ENCODE measurements around the gene SNRPB2.

The SNRPB2 gene

DNA sequence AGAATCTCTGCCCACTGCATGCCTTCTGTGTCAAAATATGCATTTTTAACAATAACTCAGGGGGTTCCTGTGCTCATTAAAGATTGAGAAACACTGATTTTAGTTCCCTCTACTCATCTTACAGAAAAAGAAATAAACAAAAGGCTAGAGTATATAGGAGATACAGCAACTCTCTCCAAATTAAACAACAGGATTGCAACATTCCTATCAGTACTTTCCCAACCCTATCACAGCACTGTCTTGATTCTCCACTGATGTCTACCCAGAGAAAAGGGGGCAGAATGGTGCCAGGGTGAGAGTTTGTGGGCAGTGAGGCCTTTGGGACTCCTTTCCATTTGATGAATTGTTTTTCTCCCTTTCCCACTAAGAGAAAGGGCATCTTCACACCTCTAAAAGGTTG is 23.1 kb downstream of the SNRPB2 start:
- no peaks in the 10 kb centered on the region for H3K36me3 ChIP-seq
- H3K27me3 ChIP-seq = peaks cover 49% of the 10 kb centered on the region
- H3K27ac ChIP-seq = no peak overlapping the region
- no peaks in the 10 kb centered on the region for H3K9me3 ChIP-seq
- H3K4me1 ChIP-seq (ENCODE audit: control insufficient read depth in 1 of 2, insufficient read depth in 1 of 2, low read depth in 1 of 2, low read length in 1 of 2) = no peaks in the 10 kb centered on the region
- TF ChIP-seq, protein P1, sequence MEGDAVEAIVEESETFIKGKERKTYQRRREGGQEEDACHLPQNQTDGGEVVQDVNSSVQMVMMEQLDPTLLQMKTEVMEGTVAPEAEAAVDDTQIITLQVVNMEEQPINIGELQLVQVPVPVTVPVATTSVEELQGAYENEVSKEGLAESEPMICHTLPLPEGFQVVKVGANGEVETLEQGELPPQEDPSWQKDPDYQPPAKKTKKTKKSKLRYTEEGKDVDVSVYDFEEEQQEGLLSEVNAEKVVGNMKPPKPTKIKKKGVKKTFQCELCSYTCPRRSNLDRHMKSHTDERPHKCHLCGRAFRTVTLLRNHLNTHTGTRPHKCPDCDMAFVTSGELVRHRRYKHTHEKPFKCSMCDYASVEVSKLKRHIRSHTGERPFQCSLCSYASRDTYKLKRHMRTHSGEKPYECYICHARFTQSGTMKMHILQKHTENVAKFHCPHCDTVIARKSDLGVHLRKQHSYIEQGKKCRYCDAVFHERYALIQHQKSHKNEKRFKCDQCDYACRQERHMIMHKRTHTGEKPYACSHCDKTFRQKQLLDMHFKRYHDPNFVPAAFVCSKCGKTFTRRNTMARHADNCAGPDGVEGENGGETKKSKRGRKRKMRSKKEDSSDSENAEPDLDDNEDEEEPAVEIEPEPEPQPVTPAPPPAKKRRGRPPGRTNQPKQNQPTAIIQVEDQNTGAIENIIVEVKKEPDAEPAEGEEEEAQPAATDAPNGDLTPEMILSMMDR (IDR thresholded peaks at IDR 0.05) = no peak
- no peak overlapping the region for H3K4me3 ChIP-seq (ENCODE audit: low read depth in 1 of 2, low read length in 1 of 2)

DNA sequence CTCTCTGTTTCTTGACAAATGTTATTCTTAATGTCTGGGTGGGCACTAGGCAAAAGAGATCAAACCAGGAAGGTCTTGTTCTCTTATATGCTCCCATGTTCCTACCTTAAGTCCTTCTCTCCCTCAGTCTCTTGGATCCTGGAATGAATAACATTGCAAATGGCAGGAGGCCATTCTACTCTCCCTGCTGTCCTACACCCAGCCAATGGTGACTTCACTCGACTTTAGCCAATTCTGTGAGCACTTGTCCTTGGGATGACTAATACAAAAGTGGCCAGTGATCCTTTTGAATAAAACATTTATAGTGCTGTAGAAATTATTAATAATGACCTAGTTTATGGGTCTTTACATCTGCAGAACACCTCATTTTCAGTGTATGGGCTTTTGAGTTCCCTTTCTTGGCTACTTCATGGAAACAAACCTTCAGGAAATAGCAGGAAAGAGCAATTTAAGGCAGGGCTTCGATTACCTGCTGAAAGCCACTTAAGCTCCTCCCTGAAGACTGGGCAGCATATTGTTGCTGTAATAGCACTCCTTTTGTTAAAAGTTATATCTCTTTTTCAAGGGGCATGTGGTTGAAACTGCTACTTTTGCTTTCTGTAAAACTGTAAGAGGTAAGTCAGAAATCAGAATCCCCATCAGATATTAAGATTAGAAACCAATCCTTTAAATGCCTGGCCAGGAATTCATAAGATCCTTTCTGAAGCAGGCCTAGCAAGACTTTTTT is 28.8 kb downstream of the SNRPB2 start:
- Histone ChIP-seq H3K27me3 (peaks cover 6% of the 10 kb centered on the region), H3K36me3 (no peaks in the 10 kb centered on the region), H3K4me1 (ENCODE audit: control insufficient read depth in 1 of 2, insufficient read depth in 1 of 2, low read depth in 1 of 2, low read length in 1 of 2) (no peaks in the 10 kb centered on the region), H3K27ac (no peak overlapping the region), H3K9me3 (no peaks in the 10 kb centered on the region), H3K4me3 (ENCODE audit: low read depth in 1 of 2, low read length in 1 of 2) (no peak overlapping the region)
- TF ChIP-seq, protein P1 (IDR thresholded peaks at IDR 0.05) = no peak

GRCh38 chr20:16759181-16759563 is 29.3 kb downstream of the SNRPB2 start:
- TF ChIP-seq, protein P1 (IDR thresholded peaks at IDR 0.05) = no peak
- H3K27me3 ChIP-seq = peaks cover 6% of the 10 kb centered on the region
- no peaks in the 10 kb centered on the region for H3K36me3 ChIP-seq
- H3K4me3 ChIP-seq (ENCODE audit: low read depth in 1 of 2, low read length in 1 of 2) = no peak overlapping the region
- H3K27ac ChIP-seq = no peak overlapping the region
- H3K9me3 ChIP-seq = no peaks in the 10 kb centered on the region
- no peaks in the 10 kb centered on the region for H3K4me1 ChIP-seq (ENCODE audit: control insufficient read depth in 1 of 2, insufficient read depth in 1 of 2, low read depth in 1 of 2, low read length in 1 of 2)

DNA sequence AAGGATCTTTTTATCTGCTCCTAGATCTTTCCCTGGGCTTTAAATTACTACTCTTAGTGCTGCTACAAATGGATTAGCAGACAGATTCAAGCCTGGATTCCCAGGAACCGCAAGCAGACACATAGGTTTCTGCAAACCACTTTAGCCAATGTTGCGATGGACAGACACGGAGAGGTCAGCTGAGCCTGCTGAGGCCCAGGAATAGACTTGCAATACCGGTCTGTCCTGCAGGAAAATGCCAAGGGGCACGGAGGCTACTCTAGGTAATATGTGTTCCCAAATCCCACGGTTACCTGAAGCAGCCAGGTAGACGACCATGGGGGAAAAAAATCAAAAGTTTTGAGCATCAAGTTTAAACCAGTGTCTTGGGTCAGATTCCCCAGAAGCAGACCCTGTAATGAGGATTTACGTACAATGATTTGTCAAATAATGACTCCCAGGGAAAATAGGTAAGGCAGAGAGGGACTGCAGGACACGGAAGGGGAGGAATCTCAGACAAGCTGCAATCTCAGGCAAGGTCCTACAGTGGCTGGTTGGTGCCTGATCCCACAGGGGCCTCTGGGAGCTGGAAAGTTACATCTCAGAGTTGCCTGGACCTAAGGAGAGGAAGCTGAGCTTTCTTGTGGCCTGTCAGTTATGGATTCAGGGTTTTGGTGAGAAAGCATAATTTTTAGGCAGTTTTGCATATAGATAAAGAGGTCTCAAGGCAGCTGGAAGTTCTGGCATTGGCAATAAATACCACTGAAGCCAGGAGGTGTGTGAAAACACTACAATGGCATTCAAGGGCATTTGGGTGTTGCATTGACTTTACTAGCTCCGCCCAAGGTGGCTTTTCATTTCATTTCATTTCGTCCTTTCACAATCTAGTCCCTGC is 30.8 kb downstream of the SNRPB2 start:
- Histone ChIP-seq H3K9me3 (no peaks in the 10 kb centered on the region), H3K27me3 (peaks cover 11% of the 10 kb centered on the region), H3K36me3 (no peaks in the 10 kb centered on the region), H3K27ac (no peak overlapping the region), H3K4me3 (ENCODE audit: low read depth in 1 of 2, low read length in 1 of 2) (no peak overlapping the region), H3K4me1 (ENCODE audit: control insufficient read depth in 1 of 2, insufficient read depth in 1 of 2, low read depth in 1 of 2, low read length in 1 of 2) (no peaks in the 10 kb centered on the region)
- TF ChIP-seq, protein P1 (IDR thresholded peaks at IDR 0.05) = no peak

DNA sequence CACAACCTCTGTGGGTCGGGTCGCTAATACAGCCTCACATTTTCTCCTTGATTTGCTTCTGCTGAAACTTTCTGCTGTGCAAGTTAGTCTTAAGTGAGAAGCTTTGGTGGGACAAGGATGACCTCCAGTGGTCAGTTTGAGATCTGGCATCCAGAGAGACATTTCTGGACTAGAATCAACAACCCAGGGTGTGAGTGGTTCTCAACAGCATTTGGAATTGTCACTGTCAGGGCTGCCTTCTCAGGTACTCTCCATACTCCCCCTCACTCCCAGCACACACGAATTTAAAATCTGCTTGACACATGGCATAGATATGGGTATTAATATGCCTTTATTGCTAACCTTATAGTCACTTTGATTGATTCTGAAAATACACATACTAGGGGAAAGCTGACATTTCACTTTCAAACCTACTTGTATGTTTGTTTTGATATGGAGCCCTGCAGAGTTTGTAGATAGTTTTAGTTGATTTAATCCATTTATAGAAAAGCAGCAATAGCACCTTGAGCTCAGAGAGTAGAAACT is 31.5 kb downstream of the SNRPB2 start:
- H3K4me3 ChIP-seq (ENCODE audit: low read depth in 1 of 2, low read length in 1 of 2) = no peak overlapping the region
- H3K4me1 ChIP-seq (ENCODE audit: control insufficient read depth in 1 of 2, insufficient read depth in 1 of 2, low read depth in 1 of 2, low read length in 1 of 2) = no peaks in the 10 kb centered on the region
- TF ChIP-seq, protein P1 (IDR thresholded peaks at IDR 0.05) = no peak
- no peaks in the 10 kb centered on the region for H3K9me3 ChIP-seq
- no peaks in the 10 kb centered on the region for H3K36me3 ChIP-seq
- no peak overlapping the region for H3K27ac ChIP-seq
- peaks cover 16% of the 10 kb centered on the region for H3K27me3 ChIP-seq

Measured in neutrophil (primary cell).